GM06990 (cell line): Measurements from ENCODE around the gene TBX15.

Source experiments
- DNase-seq: peaks from one replicate; pipeline ENCODE4 v3.0.0-alpha.2; 2011; ENCODE audit not compliant: insufficient read length; ENCODE audit errors: extremely low read depth
- H3K27me3 ChIP-seq: replicated peaks from 2 replicates; pipeline ENCODE4 v1.6.0; 2011; ENCODE audit warnings: low read length; ENCODE audit not compliant: control insufficient read depth, insufficient read depth
- H3K36me3 ChIP-seq: 2 replicates; pipeline ENCODE4 v1.5.1; 2011; ENCODE audit warnings: low read length; ENCODE audit not compliant: control insufficient read depth, insufficient read depth
- H3K4me3 ChIP-seq: replicated peaks from 2 replicates; pipeline ENCODE4 v1.5.1; 2011; ENCODE audit warnings: low read depth, mild to moderate bottlenecking, control low read depth, low read length
- CTCF ChIP-seq: IDR thresholded peaks from 2 replicates; pipeline ENCODE4 v1.5.1; 2011; ENCODE audit warnings: low read length, control low read depth, mild to moderate bottlenecking, inconsistent platforms; ENCODE audit not compliant: insufficient read depth, poor library complexity, severe bottlenecking

TBX15 gene

GRCh38 chr1:118863688-118864087, 124.5 kb downstream of the TBX15 start:
- no peak for TF ChIP-seq CTCF
- Histone ChIP-seq H3K4me3 (no peak overlapping the region), H3K27me3 (no peaks in the 10 kb centered on the region; the same call in 1 of the 2 replicates), H3K36me3 (no peaks in the 10 kb centered on the region)
- no peak for DNase-seq

DNA sequence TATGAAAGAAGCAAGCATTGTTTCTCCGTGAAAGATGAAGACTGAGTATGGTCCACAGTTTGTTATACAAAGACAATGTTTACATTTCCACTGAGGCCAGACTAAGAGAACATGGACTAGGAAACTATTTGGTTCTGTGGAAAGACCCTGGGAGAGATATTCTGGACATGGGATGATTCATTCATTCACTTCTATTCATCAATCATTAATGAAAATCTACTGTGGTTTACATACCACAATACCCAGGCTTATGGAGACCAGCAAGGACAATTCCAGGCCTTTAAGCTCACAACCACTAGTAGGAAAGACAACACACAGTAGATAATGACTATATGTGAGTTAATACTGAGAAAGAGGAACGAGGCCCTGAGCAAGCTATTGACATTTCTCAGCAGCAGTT, 125.4 kb downstream of the TBX15 start:
- Histone ChIP-seq H3K27me3 (no peaks in the 10 kb centered on the region; the same call in 1 of the 2 replicates), H3K4me3 (no peak overlapping the region), H3K36me3 (no peaks in the 10 kb centered on the region)
- DNase-seq, result no peak
- TF ChIP-seq CTCF, result no peak

DNA sequence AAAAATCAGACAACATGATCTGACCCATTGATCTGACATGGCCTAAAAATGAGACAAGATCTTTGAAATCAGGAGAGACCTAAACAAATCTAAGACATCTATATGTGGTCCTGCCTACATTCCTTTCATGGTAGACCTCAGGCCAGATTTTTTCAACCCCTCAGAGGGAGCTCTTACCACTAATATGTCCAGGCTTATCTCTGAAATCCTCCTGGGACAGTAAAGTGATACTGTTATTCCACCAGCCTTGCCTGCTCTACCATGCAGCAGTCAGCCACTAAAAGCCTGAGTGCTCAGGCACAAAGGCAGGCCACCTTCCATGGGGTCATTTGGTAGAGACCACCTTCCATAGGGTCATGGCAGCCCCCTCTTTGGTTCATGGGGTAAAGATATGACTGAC, 126.9 kb downstream of the TBX15 start:
- Histone ChIP-seq H3K27me3 (no peaks in the 10 kb centered on the region; the same call in 1 of the 2 replicates), H3K4me3 (no peak overlapping the region), H3K36me3 (no peaks in the 10 kb centered on the region)
- TF ChIP-seq CTCF, result no peak
- no peak for DNase-seq

DNA sequence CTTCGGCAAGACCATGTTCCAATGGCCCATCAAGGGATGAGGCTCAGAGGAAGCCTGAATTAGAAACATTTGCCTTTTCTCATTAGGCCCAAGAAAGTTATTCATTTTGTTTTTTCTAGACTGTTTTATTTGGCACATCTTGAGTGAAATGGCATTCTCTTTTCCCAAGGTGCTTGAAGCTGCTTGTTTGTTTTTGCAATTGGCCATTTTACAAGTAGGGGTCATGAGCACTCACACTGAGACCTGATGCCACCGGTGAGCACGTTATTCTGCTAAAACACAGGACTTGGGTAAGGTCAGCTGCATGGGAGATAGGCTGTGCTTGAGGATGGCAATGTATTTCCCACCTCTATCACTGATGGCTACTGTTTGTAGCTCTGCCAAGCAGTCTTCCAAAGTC, 128.1 kb downstream of the TBX15 start:
- no peaks in the 10 kb centered on the region; the same call in 1 of the 2 replicates for H3K27me3 ChIP-seq
- DNase-seq, result no peak
- H3K4me3 ChIP-seq, result no peak overlapping the region
- no peak for TF ChIP-seq CTCF
- H3K36me3 ChIP-seq, result no peaks in the 10 kb centered on the region

GRCh38 chr1:118846443-118846842, 141.7 kb downstream of the TBX15 start:
- H3K27me3 ChIP-seq, result no peaks in the 10 kb centered on the region
- H3K36me3 ChIP-seq, result no peaks in the 10 kb centered on the region
- TF ChIP-seq CTCF, result no peak
- DNase-seq, result no peak
- H3K4me3 ChIP-seq, result no peak overlapping the region
